Neural cell (in vitro differentiated cells): Measurements from ENCODE around the gene RFX8.

Source experiments
- EP300 ChIP-seq: fragments of 450-650 bp; conservative IDR thresholded peaks from 2 replicates; pipeline ENCODE4 v1.6.1; 2014; ENCODE audit warnings: antibody characterized with exemption, mild to moderate bottlenecking, moderate library complexity; ENCODE audit not compliant: poor library complexity, severe bottlenecking
- EZH2 ChIP-seq: fragments of 200-600, 300-800 bp; shearing (Covaris generic), sonication (generic); IDR thresholded peaks from 2 replicates; pipeline ENCODE4 v1.6.1; 2014; ENCODE audit warnings: antibody characterized with exemption, low read length, borderline replicate concordance, mild to moderate bottlenecking; ENCODE audit not compliant: insufficient read depth, poor library complexity, severe bottlenecking
- MXI1 ChIP-seq: fragments of 450-650 bp; conservative IDR thresholded peaks from 2 replicates; pipeline ENCODE4 v1.6.1; 2014; ENCODE audit warnings: antibody characterized with exemption, mild to moderate bottlenecking; ENCODE audit not compliant: poor library complexity, severe bottlenecking
- POLR2AphosphoS5 ChIP-seq: IDR thresholded peaks from 2 replicates; pipeline ENCODE4 v1.6.1; 2012
- RAD21 ChIP-seq: fragments of 450-650 bp; conservative IDR thresholded peaks from 2 replicates; pipeline ENCODE4 v1.6.1; 2014; ENCODE audit warnings: antibody characterized with exemption, mild to moderate bottlenecking, moderate library complexity
- SMC3 ChIP-seq: fragments of 450-650 bp; conservative IDR thresholded peaks from 2 replicates; pipeline ENCODE4 v1.6.1; 2014; ENCODE audit warnings: antibody characterized with exemption, mild to moderate bottlenecking, moderate library complexity; ENCODE audit not compliant: poor library complexity
- TAF1 ChIP-seq: IDR thresholded peaks from 2 replicates; pipeline ENCODE4 v1.6.1; 2012; ENCODE audit warnings: low read depth
- TF ChIP-seq, protein P1 (sequence below): fragments of 450-650 bp; IDR thresholded peaks from 2 replicates; pipeline ENCODE4 v1.5.1; 2014; ENCODE audit warnings: antibody characterized with exemption, mild to moderate bottlenecking, moderate library complexity; ENCODE audit not compliant: poor library complexity, severe bottlenecking

DNA sequence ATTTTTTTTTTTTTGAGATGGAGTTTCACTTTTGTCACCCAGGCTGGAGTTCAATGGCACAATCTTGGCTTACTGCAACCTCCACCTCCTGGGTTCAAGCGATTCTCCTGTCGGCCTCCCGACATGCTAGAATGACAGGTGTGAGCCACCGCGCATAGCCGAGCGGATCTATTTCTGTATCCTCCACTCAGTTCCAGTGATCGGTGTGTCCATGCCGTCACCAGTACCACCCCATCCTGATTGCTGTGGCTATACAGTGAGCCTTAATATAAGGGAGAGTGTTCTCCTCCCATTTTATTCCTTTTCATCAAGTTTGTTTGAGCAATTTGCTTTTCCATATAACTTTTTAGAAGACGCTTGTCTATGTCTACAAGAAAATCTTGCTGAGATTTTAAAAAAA lies 35.2 kb downstream of the RFX8 start:
- TF ChIP-seq, protein P1, sequence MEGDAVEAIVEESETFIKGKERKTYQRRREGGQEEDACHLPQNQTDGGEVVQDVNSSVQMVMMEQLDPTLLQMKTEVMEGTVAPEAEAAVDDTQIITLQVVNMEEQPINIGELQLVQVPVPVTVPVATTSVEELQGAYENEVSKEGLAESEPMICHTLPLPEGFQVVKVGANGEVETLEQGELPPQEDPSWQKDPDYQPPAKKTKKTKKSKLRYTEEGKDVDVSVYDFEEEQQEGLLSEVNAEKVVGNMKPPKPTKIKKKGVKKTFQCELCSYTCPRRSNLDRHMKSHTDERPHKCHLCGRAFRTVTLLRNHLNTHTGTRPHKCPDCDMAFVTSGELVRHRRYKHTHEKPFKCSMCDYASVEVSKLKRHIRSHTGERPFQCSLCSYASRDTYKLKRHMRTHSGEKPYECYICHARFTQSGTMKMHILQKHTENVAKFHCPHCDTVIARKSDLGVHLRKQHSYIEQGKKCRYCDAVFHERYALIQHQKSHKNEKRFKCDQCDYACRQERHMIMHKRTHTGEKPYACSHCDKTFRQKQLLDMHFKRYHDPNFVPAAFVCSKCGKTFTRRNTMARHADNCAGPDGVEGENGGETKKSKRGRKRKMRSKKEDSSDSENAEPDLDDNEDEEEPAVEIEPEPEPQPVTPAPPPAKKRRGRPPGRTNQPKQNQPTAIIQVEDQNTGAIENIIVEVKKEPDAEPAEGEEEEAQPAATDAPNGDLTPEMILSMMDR = no peak
- TF ChIP-seq EZH2 (no peak), SMC3 (no peak), TAF1 (no peak), EP300 (no peak), POLR2AphosphoS5 (no peak), MXI1 (no peak), RAD21 (no peak)
